Keratinocyte (primary cell): ENCODE results near the gene SLC2A9.

Experiments used
- EZH2 ChIP-seq: IDR thresholded peaks from one replicate; pipeline ENCODE4 v1.6.1; 2012; ENCODE audit warnings: inconsistent platforms, mild to moderate bottlenecking, low read length, moderate library complexity
- TF ChIP-seq, protein P1 (sequence below), 3 experiments: IDR thresholded peaks in 1 of 3; conservative IDR thresholded peaks in 1 of 3; optimal IDR thresholded peaks in 1 of 3; 2 replicates in 2 of 3; 3 replicates in 1 of 3; pipeline versions ENCODE3 to v1.5.1; 2011; ENCODE audit warnings: low read length in 3 of 3, mild to moderate bottlenecking in 3 of 3, moderate library complexity in 2 of 3, control low read depth in 1 of 3, inconsistent platforms in 1 of 3; ENCODE audit not compliant: insufficient read depth in 2 of 3; ENCODE audit errors: extremely low read depth in 1 of 3

DNA sequence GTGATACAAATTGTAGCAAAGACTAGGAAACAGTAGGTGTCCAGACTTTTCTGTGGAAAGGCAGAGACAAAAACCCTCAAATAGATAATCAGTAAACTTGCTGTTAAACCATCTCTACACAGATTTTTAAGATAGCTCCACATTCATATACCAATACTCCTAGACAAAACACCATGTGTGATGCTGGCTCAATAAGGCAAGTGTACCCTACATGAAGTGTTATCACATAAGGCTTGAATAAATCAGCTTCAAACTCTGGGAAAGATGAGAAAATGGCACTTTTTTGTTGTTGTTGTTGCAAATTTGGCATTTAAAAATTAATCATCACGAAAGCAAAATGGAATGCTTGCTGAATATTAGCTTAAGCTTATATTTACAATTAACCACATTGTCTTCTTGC is 194.7 kb downstream of the SLC2A9 start:
- TF ChIP-seq, protein P1, sequence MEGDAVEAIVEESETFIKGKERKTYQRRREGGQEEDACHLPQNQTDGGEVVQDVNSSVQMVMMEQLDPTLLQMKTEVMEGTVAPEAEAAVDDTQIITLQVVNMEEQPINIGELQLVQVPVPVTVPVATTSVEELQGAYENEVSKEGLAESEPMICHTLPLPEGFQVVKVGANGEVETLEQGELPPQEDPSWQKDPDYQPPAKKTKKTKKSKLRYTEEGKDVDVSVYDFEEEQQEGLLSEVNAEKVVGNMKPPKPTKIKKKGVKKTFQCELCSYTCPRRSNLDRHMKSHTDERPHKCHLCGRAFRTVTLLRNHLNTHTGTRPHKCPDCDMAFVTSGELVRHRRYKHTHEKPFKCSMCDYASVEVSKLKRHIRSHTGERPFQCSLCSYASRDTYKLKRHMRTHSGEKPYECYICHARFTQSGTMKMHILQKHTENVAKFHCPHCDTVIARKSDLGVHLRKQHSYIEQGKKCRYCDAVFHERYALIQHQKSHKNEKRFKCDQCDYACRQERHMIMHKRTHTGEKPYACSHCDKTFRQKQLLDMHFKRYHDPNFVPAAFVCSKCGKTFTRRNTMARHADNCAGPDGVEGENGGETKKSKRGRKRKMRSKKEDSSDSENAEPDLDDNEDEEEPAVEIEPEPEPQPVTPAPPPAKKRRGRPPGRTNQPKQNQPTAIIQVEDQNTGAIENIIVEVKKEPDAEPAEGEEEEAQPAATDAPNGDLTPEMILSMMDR (optimal IDR thresholded peaks at IDR 0.05 in 1 of 3, IDR thresholded peaks at IDR 0.05 in 1 of 3, conservative IDR thresholded peaks at IDR 0.05 in 1 of 3; ENCODE audit: extremely low read depth in 1 of 3, insufficient read depth in 2 of 3, low read length in 3 of 3), result no peak
- TF ChIP-seq EZH2, result no peak
